Left renal pelvis (tissue), 4 donors: ENCODE data around the gene PRSS22. TPM values are rescaled to one million over a fixed set of nuclear protein-coding genes. Genes with fewer than 3 reads are reported as not detected.
"Not testable (repeated sequence)": the region's sequence is repeated elsewhere in the genome, so short reads cannot be mapped to it uniquely, and the experiment has no call there.

ENCODE experiments used
- DNase-seq, 4 donors: peaks; one replicate each; pipeline ENCODE4 v3.0.0-alpha.2; 2013; ENCODE audit warnings: low read depth in 4 of 4, low spot score in 3 of 4
- polyA plus RNA-seq, 4 donors: library from polyadenylated mRNA; unstranded; fragments of 120-200 nt; gene quantifications; one replicate each; pipeline ENCODE4 v1.2.1, GENCODE V29; 2013; ENCODE audit not compliant: insufficient read length in 4 of 4

The PRSS22 gene
- polyA plus RNA-seq: 10 to 100 TPM in 1 of 4 donors, 1 to 10 TPM in 2, under 1 TPM in 1; 0.35 to 14.5 (median 6.9) TPM

DNA sequence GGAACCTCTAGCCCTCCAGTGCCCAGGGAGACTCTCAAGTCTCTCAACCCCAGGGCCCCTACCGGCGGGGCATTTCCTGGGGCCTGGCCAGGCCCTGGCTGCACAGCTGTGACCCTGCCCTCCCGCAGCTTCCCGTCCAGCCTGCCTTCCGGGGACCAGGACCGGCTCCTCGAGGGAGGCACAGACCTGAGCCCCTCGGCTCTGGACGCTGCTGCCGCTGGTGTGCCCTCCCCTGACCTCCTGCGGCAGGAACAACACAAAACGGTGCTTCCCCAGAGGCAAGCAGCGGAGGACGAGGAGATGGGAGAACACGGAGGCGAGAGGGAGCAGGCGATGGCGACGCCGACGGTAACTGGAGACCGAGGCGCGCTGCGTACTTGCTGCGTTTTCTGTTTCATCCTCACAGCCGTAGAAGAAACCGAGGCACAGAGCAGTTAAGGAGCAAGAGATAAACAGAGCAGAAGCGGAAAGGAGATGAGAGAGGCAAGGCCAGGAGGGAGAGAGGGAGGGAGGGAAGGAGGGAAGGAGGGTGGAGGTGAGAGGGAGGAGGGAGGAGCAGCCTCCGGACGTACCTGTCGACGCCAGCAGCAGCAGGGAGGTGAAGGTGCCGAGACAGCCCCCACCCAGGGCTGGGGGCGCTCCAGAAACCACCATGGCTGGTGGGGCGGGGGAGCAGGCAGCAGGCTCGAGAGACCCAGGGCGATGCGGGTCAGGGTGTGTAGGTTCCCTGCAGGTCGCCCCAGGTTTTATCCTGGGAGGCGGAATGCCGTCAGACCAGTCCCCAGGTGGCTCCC is at the start of gene PRSS22:
PRSS22 (minus strand) TSS at position 720 of the 794 bp plus-strand sequence; CDS start at position 654, 66 bp downstream.
- no peak for DNase-seq

- not testable (repeated sequence) for DNase-seq
Measured at GRCh38 chr16:2907084-2907753, 49.2 kb upstream of the PRSS22 start.

DNA sequence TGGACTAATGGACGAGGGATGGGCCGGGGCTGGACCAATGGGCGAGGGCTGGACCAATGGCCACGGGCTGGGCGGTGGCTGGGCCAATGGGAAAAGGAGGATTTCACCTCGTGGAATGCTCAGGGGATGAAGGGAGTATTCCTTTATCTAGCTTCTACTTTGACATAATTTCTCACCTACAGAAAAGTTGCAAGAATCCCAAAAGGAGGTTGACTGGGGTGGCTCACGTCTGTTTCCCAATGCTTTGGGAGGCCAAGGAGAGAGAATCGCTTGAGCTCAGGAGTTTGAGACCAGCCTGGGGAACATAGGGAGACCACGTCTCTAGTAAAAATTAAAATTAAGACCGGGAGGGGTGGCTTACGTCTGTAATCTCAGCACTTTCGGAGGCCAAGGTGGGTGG is 48.0 kb upstream of the PRSS22 start:
- DNase-seq: no peak

- peak; percentile 86 to 93 (median 89) for DNase-seq
Measured at GRCh38 chr16:2905241-2905987, 47.4 kb upstream of the PRSS22 start.

- no peak for DNase-seq
Measured at GRCh38 chr16:2904922-2905240, 46.9 kb upstream of the PRSS22 start.

DNA sequence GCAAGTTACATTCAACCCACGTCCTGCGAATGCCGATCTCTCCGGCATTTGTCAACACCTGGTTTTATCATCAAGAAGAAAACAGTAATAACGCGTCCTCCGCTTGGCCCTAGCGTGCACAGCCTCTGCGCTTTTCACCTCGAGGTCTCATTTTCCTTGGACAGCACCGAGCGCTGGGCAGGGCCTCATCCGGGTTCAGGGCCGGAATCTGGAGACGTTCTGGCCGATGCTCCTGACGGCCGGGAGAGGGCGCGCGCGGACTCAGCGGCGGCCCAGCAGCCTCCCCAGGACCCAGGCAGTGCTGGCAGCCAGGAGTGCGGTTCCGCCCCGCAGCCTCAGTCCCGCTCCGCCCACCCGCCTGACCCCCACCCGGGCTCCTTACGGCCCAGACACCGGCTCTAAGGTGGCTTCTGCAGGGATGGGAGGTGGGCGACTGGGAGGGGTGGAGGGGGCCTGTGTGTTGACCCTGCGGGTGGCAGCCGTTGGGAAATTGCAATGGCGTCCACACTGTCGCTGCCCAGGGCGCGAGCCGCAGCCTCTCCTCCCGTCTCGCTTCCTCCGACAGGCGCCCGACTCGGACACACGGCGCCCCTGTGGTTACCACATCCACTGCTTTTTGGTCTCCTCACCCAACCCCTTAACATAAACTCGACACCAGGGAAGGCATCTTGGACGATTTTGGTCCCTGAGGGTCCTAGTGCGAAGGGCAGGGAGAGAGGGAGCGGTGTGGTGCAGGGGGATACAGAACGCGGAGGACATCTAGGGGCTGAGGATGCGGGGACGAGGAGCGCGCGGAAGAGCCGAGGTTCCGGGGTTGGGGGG is 46.3 kb upstream of the PRSS22 start:
- DNase-seq: peak in 3 of 4 donors; percentile 62 to 68 (median 65)

DNA sequence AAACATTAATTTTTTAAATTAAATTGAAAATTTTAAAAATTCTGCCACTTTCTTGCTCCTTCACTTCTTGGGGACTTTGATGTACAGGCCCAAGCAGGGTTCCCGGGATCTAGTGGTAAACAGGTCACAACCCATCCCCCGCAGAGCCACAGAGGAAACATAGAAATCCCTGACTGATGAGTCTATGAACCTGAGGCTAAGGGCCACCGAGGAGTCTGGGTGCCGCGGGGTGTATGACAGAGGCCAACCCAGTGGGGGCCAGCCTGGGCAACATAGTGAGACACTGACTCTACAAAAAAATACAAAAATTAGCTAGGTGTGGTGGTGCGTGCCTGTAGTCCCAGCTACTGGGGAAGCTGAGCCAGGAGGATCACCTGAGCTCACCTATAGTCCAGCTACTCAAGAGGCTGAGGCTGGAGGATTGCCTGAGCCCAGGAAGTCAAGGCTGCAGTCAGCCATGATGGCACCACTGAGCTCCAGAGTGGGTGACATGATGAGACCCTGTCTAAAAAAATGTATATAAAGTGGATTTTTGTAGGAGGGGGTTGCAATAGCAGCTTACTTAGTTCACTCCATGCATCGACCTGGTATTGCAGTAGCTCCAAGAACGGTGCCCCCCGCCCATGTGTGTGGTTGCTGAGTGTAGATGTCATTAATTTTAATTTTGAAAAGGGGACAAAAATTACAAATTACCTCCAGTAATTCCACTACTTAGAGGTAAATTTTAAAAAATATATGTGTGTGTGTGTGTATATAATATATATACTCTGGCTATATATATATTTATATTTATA is 44.6 kb upstream of the PRSS22 start:
- DNase-seq: no peak

GRCh38 chr16:2900526-2901075 is 42.6 kb upstream of the PRSS22 start:
- no peak for DNase-seq

DNA sequence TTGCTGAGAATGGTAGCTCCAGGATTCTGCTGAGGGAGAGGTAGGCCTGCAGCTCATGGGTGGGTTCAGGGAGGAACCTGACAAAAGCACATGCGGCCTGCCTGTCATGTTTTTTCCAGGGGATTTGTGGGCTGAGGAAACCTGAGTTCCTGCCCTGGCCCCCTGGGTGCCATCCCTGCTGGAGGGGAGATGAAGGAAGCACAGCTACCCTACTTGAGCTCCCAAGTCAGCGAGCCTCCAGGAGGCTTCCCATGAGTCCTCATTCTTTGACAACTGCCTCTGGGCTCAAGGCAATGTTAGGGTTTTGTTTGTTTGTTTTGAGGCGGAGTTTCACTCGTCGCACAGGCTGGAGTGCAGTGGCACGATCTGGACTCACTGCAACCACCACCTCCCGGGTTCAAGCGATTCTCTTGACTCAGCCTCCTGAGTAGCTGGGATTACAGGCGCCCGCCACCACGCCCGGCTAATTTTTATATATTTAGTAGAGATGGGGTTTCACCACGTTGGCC is 41.6 kb upstream of the PRSS22 start:
- DNase-seq: no peak

DNA sequence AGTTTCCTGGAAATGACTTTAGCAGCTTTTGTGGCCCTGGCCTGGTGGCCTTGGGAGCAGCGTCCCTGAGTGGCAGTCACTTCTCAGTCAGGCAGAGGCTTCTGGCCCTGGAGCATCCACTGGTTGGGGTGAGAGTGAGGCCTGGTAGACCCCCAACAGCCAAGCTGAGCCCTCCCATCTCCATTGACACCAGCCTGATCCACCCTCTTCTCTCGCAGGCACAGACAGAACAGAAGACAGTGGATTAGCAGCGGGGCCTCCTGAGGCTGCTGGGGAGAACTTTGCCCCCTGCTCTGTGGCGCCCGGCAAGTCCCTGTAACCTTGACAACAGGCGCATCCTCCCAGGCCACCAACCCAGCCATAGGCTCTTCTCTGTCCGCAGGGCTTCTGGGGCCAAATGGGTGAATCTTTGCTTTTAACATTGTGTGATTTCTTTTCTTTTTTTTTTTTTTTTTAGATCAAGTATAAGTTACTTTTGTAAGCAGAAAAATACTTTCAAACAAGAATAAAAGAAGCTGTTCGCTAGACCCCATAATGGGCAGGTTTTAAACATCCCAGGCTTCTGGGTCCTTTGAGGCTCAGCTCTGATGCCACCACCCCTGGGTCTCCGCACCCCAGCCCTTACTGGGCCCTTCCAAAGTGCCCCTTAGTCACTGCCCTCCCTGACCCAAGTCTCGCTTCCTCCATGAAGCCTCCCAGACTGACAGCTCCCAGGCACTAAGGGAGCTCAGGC is 41.0 kb upstream of the PRSS22 start:
- DNase-seq: no peak

DNA sequence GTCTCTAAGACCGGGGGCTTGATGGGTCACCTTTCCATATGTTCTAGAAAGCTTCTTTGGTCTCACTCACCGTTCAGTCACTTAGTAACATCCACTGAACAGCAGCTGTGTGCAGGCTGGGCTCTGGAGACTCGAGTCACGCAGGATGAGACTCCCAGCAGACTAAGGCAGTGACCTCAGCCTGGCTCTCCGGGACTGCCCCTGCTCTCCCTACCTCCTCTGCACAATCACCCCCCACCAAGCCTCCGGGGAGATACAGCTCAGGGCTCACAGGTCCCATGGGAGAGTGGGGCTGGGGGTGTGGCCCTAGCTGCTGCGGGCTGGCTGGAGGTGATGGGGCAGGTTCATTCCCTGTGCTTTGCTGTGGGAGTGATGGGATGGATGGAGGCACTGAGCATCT is 39.1 kb upstream of the PRSS22 start:
- no peak for DNase-seq

DNA sequence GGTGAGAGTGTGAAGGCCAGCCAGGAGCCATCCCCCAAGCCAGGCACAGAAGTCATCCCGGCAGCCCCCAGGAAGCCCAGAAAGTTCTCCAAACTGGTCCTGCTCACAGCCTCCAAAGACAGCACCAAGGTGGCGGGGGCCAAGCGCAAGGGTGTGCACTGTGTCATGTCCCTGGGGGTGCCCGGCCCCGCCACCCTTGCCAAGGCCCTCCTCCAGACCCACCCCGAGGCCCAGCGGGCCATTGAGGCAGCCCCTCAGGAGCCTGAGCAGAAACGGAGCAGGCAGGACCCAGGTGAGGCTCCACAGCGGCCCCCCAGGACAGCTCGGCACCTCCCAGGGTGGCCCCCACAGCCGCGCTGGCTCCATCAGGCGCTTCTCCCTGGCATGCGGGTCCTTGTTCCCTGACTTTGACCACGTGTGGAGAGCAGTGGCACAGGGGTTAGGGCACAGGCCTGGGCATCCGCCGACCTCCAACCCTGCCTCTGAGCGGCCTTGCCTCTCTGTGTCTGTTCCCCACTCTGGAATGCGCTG is 38.6 kb upstream of the PRSS22 start:
- DNase-seq: no peak

DNA sequence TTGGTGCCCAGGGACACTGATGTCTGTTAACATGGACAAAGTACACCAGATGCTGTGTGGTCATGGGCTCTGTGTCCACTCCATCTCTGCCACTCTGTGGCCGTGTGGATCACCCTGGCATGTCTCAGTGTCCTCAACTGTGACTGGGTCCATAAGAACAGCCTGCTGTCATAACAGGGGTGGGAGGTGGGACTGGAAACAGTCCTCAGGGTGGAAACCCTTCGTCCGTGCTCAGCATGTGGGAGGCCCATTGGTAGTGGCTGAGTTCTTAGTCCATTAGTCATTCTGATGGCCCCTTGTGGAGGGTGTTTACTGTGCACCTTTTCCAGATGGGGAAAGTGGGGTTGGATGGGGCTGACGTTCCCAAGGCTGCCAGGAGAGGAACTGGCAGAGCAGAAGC is 37.8 kb upstream of the PRSS22 start:
- no peak for DNase-seq

- no peak for DNase-seq
Measured at GRCh38 chr16:2894231-2894630, 36.3 kb upstream of the PRSS22 start.

DNA sequence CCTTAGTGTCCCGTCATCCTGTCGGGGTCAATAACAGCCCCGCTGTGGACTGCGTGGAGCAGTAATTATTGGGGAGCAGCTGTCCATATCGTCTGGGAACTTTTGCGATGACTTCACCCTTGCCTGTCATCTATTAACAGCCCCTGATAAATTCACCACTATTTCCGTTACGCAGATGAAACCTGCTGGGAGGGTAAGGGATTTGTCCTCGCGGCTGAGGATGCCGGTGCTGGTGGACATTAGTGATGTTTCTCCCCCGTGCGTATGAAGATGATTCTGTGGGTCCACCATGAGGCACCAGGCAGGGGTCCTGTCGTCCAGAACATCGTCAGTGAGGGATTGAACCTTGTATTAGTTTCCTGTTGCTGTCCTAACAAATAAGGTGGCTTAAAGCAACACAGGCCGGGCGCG is 26.1 kb upstream of the PRSS22 start:
- DNase-seq: no peak

DNA sequence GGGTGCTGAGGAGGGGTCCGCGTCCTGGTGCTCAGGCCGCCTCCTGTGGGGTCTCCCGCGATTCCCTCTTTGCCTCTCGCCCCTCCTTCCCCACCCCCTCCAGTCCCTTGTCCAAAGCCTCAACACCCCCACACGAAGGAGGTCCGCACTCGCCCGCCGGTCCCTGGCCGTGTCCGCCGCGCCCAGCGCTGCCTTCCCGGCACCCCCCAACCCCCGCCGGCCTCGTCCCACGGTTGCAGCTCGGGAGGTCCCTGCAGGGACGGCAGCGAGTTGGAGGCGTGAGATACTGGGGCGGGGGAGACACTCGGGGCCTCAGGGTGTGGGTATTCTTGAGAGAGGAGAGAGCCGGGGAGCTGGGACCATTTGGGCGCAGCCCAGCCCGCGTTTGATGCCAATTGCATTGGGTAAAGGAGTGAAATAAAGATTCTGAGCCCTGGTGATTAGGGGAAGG is 25.5 kb upstream of the PRSS22 start:
- DNase-seq: no peak

GRCh38 chr16:2882650-2883457 is 24.9 kb upstream of the PRSS22 start, which contains the start of gene FLYWCH2:
FLYWCH2 (plus strand) TSS chr16:2883215; CDS start chr16:2896450, 13,235 bp downstream.
- peak; percentile 95 to 99 (median 97) for DNase-seq
